ENCODE measurements around the gene NOD2. TPM values are rescaled to one million over a fixed set of nuclear protein-coding genes. Genes with fewer than 3 reads are reported as not detected.

The NOD2 gene
- total RNA-seq, 4 donors from 2014 or later: 0.41 to 2.6 (median 2.2) TPM; not detected in 1

DNA sequence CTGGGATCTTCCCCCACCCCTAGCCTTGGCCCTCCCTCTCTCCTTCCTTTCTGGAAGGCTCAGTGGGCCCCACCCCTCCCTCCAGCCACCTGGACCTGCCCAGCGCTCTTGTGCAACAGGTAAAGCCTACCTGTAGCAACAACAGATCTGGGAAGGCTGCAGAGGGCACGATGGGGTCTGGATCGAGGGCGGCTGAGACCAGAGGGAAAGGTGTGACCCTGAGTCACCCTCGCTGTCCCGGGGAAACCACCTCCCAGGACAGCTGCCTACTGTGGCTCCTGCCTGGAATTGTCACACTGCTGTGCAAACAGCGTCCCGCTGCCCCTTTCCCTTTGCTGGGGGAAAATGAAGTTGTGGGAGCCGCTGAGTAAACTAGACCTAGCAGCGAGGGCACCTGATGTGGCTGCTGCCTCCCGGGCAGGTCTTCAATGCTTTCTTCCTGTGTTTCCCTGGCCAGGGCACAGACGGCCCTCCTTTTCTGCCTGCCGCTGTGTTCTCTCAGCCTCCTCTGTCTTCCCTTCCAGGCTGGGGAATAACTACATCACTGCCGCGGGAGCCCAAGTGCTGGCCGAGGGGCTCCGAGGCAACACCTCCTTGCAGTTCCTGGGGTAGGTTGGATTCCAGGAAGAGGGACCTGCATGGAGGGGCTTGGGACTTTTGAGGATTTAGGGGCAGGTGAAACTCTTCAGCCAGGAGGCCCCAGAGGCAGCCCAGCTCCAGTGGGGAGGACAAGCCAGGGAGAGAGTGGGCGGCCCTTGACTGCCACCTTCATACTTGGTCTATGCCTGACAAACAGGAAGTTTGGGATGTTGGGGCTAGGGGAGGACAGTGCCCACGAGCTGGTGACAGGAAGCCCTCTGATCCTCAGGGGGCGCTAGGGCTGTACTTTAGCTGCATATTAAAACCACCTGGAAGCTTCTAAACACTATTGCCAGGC, 26.3 kb downstream of the NOD2 start:
- DNase-seq: peak; percentile 66
- TF ChIP-seq POLR2A (IDR thresholded peaks at IDR 0.05) (no peak), POLR2AphosphoS5 (IDR thresholded peaks at IDR 0.05) (no peak)
- TF ChIP-seq, protein P1, sequence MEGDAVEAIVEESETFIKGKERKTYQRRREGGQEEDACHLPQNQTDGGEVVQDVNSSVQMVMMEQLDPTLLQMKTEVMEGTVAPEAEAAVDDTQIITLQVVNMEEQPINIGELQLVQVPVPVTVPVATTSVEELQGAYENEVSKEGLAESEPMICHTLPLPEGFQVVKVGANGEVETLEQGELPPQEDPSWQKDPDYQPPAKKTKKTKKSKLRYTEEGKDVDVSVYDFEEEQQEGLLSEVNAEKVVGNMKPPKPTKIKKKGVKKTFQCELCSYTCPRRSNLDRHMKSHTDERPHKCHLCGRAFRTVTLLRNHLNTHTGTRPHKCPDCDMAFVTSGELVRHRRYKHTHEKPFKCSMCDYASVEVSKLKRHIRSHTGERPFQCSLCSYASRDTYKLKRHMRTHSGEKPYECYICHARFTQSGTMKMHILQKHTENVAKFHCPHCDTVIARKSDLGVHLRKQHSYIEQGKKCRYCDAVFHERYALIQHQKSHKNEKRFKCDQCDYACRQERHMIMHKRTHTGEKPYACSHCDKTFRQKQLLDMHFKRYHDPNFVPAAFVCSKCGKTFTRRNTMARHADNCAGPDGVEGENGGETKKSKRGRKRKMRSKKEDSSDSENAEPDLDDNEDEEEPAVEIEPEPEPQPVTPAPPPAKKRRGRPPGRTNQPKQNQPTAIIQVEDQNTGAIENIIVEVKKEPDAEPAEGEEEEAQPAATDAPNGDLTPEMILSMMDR (IDR thresholded peaks at IDR 0.05): no peak
- 55% methylated on average over 19 of the region's 20 CpGs; no CpG with 5 or more reads in 1 of the 2 donors for WGBS, 2 donors (ENCODE audit: low coverage in 1 of 2)
- intact Hi-C loops (cut with DNase I; ENCODE audit: low total_unique reads) (no loop called here), in situ Hi-C loops (cut with MboI; ENCODE audit: low pct_ligation_motif_present in 1 of 4, low pct_unique_long_range_greater_than_20kb in 1 of 4, low sequenced_read_pairs in 3 of 4) (no loop called here)
- Histone ChIP-seq H3K4me1 (no peaks in the 10 kb centered on the region), H3K27ac (no peak overlapping the region), H3K27me3 (no peaks in the 10 kb centered on the region), H3K36me3 (no peaks in the 10 kb centered on the region), H3K4me3 (no peak overlapping the region), H3K9me3 (no peaks in the 10 kb centered on the region)

DNA sequence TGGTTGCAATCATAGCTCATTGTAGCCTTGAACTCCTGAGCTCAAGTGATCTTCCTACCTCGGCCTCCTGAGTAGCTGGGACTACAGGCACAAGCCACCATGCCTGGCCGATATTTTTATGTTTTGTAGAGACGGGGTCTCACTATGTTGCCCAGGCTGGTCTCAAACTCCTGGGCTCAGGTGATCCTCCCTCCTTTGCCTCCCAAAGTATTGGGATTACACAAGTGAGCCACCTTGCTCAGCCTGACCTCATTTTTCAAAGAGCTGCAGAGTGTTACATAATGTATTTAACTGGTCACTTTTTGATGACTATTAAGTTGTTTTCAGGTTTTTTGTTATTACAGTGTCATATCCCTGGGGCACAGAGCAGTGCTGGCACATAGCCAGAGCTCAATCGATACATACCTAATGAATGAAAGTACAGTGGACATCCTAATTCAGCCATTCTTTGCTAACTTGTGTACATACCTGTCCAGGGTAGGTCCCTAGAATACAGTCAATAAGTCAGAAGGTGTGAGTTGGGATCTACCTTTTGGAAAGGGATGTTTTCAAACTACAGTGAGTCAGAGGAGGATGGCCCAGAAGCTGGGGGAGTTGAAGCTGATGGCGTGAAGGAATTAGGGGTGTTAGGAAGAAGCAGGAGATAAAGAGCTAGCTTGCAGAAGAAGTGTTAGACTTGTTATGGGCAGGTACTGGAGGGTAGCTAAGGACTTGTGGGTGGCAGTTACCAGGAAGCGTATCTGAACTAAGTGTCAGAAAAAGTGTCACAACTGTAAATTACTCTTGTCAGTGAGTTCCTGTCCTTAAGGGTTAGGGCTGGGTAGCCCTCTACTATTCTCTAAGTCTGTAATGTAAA, 28.4 kb downstream of the NOD2 start:
- in situ Hi-C loops (cut with MboI; ENCODE audit: low pct_ligation_motif_present in 1 of 4, low pct_unique_long_range_greater_than_20kb in 1 of 4, low sequenced_read_pairs in 3 of 4) (no loop called here), intact Hi-C loops (cut with DNase I; ENCODE audit: low total_unique reads) (no loop called here)
- no peaks in the 10 kb centered on the region for H3K27me3 ChIP-seq
- no peak overlapping the region for H3K4me3 ChIP-seq
- no peaks in the 10 kb centered on the region for H3K4me1 ChIP-seq
- 94 to 100% methylated on average over 5 to 6 of the region's 6 CpGs for WGBS, 2 donors (ENCODE audit: low coverage in 1 of 2)
- H3K36me3 ChIP-seq: no peaks in the 10 kb centered on the region
- H3K9me3 ChIP-seq: no peaks in the 10 kb centered on the region
- TF ChIP-seq, protein P1 (IDR thresholded peaks at IDR 0.05): no peak
- TF ChIP-seq POLR2A (IDR thresholded peaks at IDR 0.05): no peak
- TF ChIP-seq POLR2AphosphoS5 (IDR thresholded peaks at IDR 0.05): no peak
- no peak for TF ChIP-seq EP300 (IDR thresholded peaks at IDR 0.05; ENCODE audit: low read depth)
- H3K27ac ChIP-seq: no peak overlapping the region
- no peak for DNase-seq

DNA sequence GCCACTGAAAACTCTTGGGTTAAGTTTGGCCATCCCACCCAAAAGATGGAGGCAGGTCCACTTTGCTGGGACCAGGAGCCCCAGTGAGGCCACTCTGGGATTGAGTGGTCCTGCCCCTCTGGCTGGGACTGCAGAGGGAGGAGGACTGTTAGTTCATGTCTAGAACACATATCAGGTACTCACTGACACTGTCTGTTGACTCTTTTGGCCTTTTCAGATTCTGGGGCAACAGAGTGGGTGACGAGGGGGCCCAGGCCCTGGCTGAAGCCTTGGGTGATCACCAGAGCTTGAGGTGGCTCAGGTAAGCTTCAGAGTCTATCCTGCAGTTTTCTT, 29.0 kb downstream of the NOD2 start:
- intact Hi-C loops (cut with DNase I; ENCODE audit: low total_unique reads) (no loop called here), in situ Hi-C loops (cut with MboI; ENCODE audit: low pct_ligation_motif_present in 1 of 4, low pct_unique_long_range_greater_than_20kb in 1 of 4, low sequenced_read_pairs in 3 of 4) (no loop called here)
- Histone ChIP-seq H3K27me3 (no peaks in the 10 kb centered on the region), H3K4me1 (no peaks in the 10 kb centered on the region), H3K9me3 (no peaks in the 10 kb centered on the region), H3K4me3 (no peak overlapping the region), H3K27ac (no peak overlapping the region), H3K36me3 (no peaks in the 10 kb centered on the region)
- no peak for DNase-seq
- 100% methylated on average over 1 of the region's 1 CpG; no CpG with 5 or more reads in 1 of the 2 donors for WGBS, 2 donors (ENCODE audit: low coverage in 1 of 2)
- TF ChIP-seq POLR2AphosphoS5 (IDR thresholded peaks at IDR 0.05) (no peak), POLR2A (IDR thresholded peaks at IDR 0.05) (no peak), EP300 (IDR thresholded peaks at IDR 0.05; ENCODE audit: low read depth) (no peak)
- TF ChIP-seq, protein P1 (IDR thresholded peaks at IDR 0.05): no peak

DNA sequence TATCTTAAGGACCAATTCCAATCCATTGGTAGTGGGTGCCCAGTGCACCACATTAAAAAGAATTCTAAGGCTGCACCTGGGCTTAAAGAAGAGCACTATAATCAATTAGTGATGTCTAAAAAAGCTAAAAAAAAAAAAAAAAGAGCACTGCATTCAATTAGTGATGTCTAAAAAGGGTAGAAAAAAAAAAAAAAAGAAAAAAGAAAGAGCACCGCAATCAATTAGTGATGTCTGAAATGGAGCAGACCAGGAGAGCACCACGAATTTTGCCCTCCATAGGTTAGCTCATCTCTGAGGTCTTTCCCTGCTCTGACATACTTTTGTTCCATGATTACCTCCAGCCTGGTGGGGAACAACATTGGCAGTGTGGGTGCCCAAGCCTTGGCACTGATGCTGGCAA, 29.6 kb downstream of the NOD2 start:
- no peak for DNase-seq
- Histone ChIP-seq H3K4me3 (no peak overlapping the region), H3K36me3 (no peaks in the 10 kb centered on the region), H3K4me1 (no peaks in the 10 kb centered on the region), H3K27me3 (no peaks in the 10 kb centered on the region), H3K9me3 (no peaks in the 10 kb centered on the region), H3K27ac (no peak overlapping the region)
- TF ChIP-seq POLR2AphosphoS5 (IDR thresholded peaks at IDR 0.05) (no peak), EP300 (IDR thresholded peaks at IDR 0.05; ENCODE audit: low read depth) (no peak)
- TF ChIP-seq, protein P1 (IDR thresholded peaks at IDR 0.05): no peak
- WGBS, 2 donors (ENCODE audit: low coverage in 1 of 2): 91% methylated on average over 2 of the region's 2 CpGs; no CpG with 5 or more reads in 1 of the 2 donors
- intact Hi-C loops (cut with DNase I; ENCODE audit: low total_unique reads) (no loop called here), in situ Hi-C loops (cut with MboI; ENCODE audit: low pct_ligation_motif_present in 1 of 4, low pct_unique_long_range_greater_than_20kb in 1 of 4, low sequenced_read_pairs in 3 of 4) (no loop called here)

All from transverse colon (tissue), 4 donors.